Fibroblast of lung (primary cell): ENCODE results near the gene ZNF512B. TPM values are rescaled to one million over a fixed set of nuclear protein-coding genes. Genes with fewer than 3 reads are reported as not detected.

ENCODE experiments used
- DNase-seq, 2 donors: peaks; one replicate each; pipeline versions ENCODE4 v3.0.0 to v3.0.0-alpha.2; 2010; ENCODE audit warnings: low read depth in 2 of 2
- H2AFZ ChIP-seq: 2 replicates; pipeline ENCODE4 v1.5.1; 2012; ENCODE audit warnings: low read length, control low read depth, inconsistent platforms
- H3K27ac ChIP-seq: 2 replicates; pipeline ENCODE4 v1.5.1; 2011; ENCODE audit warnings: low read length, control low read depth; ENCODE audit not compliant: insufficient read depth
- H3K27me3 ChIP-seq: 2 replicates; pipeline ENCODE4 v1.5.1; 2011; ENCODE audit warnings: mild to moderate bottlenecking, low read length; ENCODE audit not compliant: control insufficient read depth, insufficient read depth
- H3K36me3 ChIP-seq: 2 replicates; pipeline ENCODE4 v1.5.1; 2011; ENCODE audit warnings: low read length; ENCODE audit not compliant: control insufficient read depth, insufficient read depth
- H3K4me1 ChIP-seq: 2 replicates; pipeline ENCODE4 v1.5.1; 2011; ENCODE audit warnings: low read length; ENCODE audit not compliant: control insufficient read depth, insufficient read depth; ENCODE audit errors: extremely low read depth
- H3K4me2 ChIP-seq: 2 replicates; pipeline ENCODE4 v1.5.1; 2011; ENCODE audit warnings: low read length, control low read depth; ENCODE audit not compliant: insufficient read depth; ENCODE audit errors: extremely low read depth
- H3K4me3 ChIP-seq, 4 experiments: fragments of 200-600 bp in 1 of 4; sonication (generic) in 1 of 4; replicated peaks in 1 of 4; 2 replicates each; pipeline ENCODE4 v1.5.1; 2011 to 2016; ENCODE audit warnings: low read length in 4 of 4, low read depth in 3 of 4, mild to moderate bottlenecking in 3 of 4, control low read depth in 2 of 4, inconsistent platforms in 1 of 4, mixed read lengths in 1 of 4; ENCODE audit not compliant: insufficient read depth in 1 of 4; ENCODE audit errors: control extremely low read depth in 1 of 4
- H3K79me2 ChIP-seq: 2 replicates; pipeline ENCODE4 v1.5.1; 2012; ENCODE audit warnings: mild to moderate bottlenecking, low read length, inconsistent platforms; ENCODE audit not compliant: control insufficient read depth, insufficient read depth
- H3K9ac ChIP-seq: 2 replicates; pipeline ENCODE4 v1.5.1; 2011; ENCODE audit warnings: mild to moderate bottlenecking, low read length, control low read depth; ENCODE audit not compliant: insufficient read depth
- H3K9me3 ChIP-seq: 2 replicates; pipeline ENCODE4 v1.5.1; 2012; ENCODE audit warnings: low read depth, low read length; ENCODE audit not compliant: control insufficient read depth, insufficient read depth
- H4K20me1 ChIP-seq: 2 replicates; pipeline ENCODE4 v1.5.1; 2011; ENCODE audit warnings: low read length; ENCODE audit not compliant: control insufficient read depth, insufficient read depth; ENCODE audit errors: extremely low read depth
- CTCF ChIP-seq, 2 donors: IDR thresholded peaks in 1 of 2; conservative IDR thresholded peaks in 1 of 2; 1 replicate in 1 of 2; 2 replicates in 1 of 2; pipeline ENCODE4 v1.5.1; 2011 to 2012; ENCODE audit warnings: low read length in 2 of 2, control low read depth in 1 of 2, inconsistent platforms in 1 of 2, low read depth in 1 of 2, mild to moderate bottlenecking in 1 of 2
- EZH2 ChIP-seq: IDR thresholded peaks from 2 replicates; pipeline ENCODE4 v1.5.1; 2012; ENCODE audit warnings: low read length, control low read depth, mild to moderate bottlenecking; ENCODE audit errors: missing control alignments
- polyA plus RNA-seq, 2 donors: library from polyadenylated mRNA; depleted of rRNA in 1 of 2; stranded (reverse) in 1 of 2; unstranded in 1 of 2; fragments of >200 nt; gene quantifications; 2 replicates each; pipeline ENCODE4 v1.2.1, GENCODE V29; 2011 to 2012; ENCODE audit warnings: missing spikeins in 1 of 2
- total RNA-seq: library from RNA; depleted of rRNA; stranded (reverse); fragments of >200 nt; gene quantifications from 2 replicates; pipeline ENCODE4 v1.2.1, GENCODE V29; 2014

The ZNF512B gene
- total and polyA plus RNA-seq, 2 donors (not counting 1 experiment from before 2014, with no cell fraction given), result 3.5 to 8.4 TPM

DNA sequence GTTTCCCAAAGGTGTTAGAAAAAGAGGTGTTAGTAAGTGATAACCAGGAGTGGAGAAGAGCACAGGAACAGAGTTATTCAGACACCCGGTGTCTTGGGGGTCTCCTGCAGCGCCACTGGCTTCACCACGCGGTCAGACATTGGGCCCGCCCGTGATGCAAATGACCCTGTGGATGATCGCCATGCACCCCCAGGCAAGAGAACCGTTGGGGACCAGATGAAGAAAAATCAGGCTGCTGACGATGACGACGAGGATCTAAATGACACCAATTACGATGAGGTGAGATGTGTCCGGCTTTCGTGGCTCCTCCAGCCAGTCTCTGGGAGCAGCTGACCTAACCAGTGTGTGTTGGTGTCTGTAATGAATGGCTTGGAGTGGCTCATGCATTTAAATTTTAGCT lies 13.2 kb upstream of the ZNF512B start:
- Histone ChIP-seq H3K9ac (no peak overlapping the region), H3K4me2 (no peak overlapping the region)
- no peak for DNase-seq

DNA sequence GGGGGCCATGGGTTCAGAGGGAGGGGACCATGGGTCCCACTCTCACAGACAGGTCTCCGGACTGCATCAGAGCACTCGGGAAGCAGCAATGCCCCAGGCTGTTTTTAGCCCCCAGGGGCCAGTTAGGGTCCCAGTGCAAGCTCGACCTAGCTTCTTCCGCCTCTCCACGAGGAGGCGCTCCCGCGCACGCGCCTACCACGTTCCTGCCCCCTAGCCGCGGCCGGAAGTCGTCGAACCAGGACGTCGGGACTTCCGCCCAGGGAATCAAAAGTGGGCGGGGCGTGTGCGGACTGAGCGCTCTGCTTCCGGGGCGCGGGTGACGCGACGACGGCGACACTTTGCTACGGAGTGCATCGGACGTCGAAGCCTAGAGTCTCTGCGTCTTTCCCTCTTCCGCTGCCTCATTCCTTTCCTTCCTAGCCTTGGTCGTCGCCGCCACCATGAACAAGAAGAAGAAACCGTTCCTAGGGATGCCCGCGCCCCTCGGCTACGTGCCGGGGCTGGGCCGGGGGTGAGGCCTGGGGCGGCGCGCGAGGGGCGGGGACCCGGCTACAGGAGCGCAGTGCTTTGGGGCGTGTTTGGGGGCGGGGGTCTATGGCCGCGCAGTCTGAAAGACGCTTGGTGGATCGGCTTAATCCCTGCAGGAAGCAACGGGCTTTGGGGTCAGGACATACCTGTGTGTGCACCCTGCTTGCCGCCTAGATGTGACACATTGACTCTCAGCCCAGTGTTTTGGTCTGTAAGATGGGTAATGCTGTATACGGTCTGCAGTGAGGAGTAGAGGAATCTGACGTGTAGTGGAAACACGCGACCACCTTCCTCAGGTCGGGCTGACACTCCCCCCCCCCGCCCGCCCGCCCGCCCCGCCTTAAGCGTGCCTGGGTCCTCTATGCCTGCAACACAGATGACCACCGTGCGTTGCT lies 11.3 kb upstream of the ZNF512B start, which contains the start of gene PRPF6:
TSS of gene PRPF6 (plus strand) at position 327 of the 923 bp plus-strand sequence. CDS start at position 441, 114 bp downstream.
- H3K4me3 ChIP-seq, result peak within 1 kb of the TSS; percentile 71 to 97 (median 89)
- H3K9me3 ChIP-seq, result no peaks in the 10 kb centered on the region
- peaks cover 13% of the 10 kb centered on the region for H3K4me1 ChIP-seq
- H3K27me3 ChIP-seq, result no peaks in the 10 kb centered on the region
- peak within 1 kb of the TSS; percentile 84 for H2AFZ ChIP-seq
- H3K79me2 ChIP-seq, result peaks cover 16% of the 10 kb centered on the region
- H3K27ac ChIP-seq, result peak within 1 kb of the TSS; percentile 83
- H3K9ac ChIP-seq, result peak within 1 kb of the TSS; percentile 83
- peak within 1 kb of the TSS; percentile 88 for H3K4me2 ChIP-seq
- peak; percentile 93 to 94 for DNase-seq
- peak; percentile 87 to 91 for TF ChIP-seq CTCF (conservative IDR thresholded peaks at IDR 0.05 in 1 of 2, IDR thresholded peaks at IDR 0.05 in 1 of 2; ENCODE audit: low read depth in 1 of 2, low read length in 2 of 2)
- no peak for TF ChIP-seq EZH2
- H4K20me1 ChIP-seq, result no peaks in the 10 kb centered on the region
- H3K36me3 ChIP-seq, result peaks cover 6% of the 10 kb centered on the region

More for the DNA sequence above, 13.2 kb upstream of the ZNF512B start:
- no peak for TF ChIP-seq EZH2
- TF ChIP-seq CTCF (conservative IDR thresholded peaks at IDR 0.05 in 1 of 2, IDR thresholded peaks at IDR 0.05 in 1 of 2; ENCODE audit: low read depth in 1 of 2, low read length in 2 of 2), result no peak
- peaks cover 8% of the 10 kb centered on the region for H3K4me1 ChIP-seq
- peaks cover 6% of the 10 kb centered on the region for H3K36me3 ChIP-seq
- no peak overlapping the region for H3K4me3 ChIP-seq
- H3K27me3 ChIP-seq, result no peaks in the 10 kb centered on the region
- no peaks in the 10 kb centered on the region for H4K20me1 ChIP-seq
- H3K79me2 ChIP-seq, result peaks cover 16% of the 10 kb centered on the region
- no peak overlapping the region for H2AFZ ChIP-seq
- no peaks in the 10 kb centered on the region for H3K9me3 ChIP-seq
- no peak overlapping the region for H3K27ac ChIP-seq

DNA sequence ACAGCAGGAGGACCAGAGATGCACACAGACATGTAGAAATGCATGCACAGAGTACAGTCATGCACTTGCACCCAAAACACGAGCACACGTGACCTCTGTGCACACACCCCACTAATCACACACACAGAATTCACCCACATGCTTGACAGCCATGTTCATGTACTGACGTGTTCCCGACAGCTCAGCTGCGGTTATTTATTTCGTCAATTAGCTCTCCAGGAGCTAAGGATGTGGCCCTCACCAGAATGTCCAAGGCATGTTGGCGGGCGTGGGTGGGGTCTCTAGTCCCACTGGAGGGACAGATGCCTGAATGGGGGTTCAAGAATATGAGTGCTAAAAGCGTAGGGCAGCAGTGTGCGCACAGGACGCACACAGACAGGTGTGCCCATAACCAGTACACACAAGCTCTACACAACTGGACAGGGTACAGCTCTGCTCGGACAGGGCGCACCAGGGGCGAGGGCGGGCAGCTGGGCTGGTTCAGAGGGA lies 10.6 kb upstream of the ZNF512B start:
- Histone ChIP-seq H3K36me3 (peaks cover 6% of the 10 kb centered on the region), H4K20me1 (no peaks in the 10 kb centered on the region), H3K27me3 (no peaks in the 10 kb centered on the region), H3K9me3 (no peaks in the 10 kb centered on the region), H3K4me1 (peaks cover 13% of the 10 kb centered on the region), H3K4me3 (peak overlapping the region in 3 of 4 experiments; percentile 13 to 71 (median 14)), H3K79me2 (peaks cover 16% of the 10 kb centered on the region), H3K4me2 (peak overlapping the region; percentile 72), H3K27ac (peak overlapping the region; percentile 83), H3K9ac (no peak overlapping the region), H2AFZ (peak overlapping the region; percentile 78)
- TF ChIP-seq CTCF (conservative IDR thresholded peaks at IDR 0.05 in 1 of 2, IDR thresholded peaks at IDR 0.05 in 1 of 2; ENCODE audit: low read depth in 1 of 2, low read length in 2 of 2), result no peak
- no peak for TF ChIP-seq EZH2
- no peak for DNase-seq
